HCT116 (cell line): ENCODE data around the gene AQP1. TPM values are rescaled to one million over a fixed set of nuclear protein-coding genes. Genes with fewer than 3 reads are reported as not detected.

ENCODE experiments used
- ATAC-seq: fragments of 200-7000 bp; cut with Tn5 transposase; 2 replicates; pipeline ENCODE4 v1.9.1; 2020; ENCODE audit warnings: mild to moderate bottlenecking, moderate library complexity
- BruUV-seq: library from RNA; stranded (reverse); fragments of 400-500 nt; replicated peaks from 2 replicates; lab custom pipeline; 2021; lab: Mats Ljungman, UMichigan
- CTCF ChIA-PET: fragments of 300-600 bp; sonication (Branson Sonifier 250); formaldehyde crosslinking; loops from one replicate; lab custom pipeline; 2021; ENCODE audit warnings: antibody characterized with exemption; lab: Charles Lee
- POLR2A ChIA-PET: fragments of 300-600, 350-600 bp; sonication (Branson Sonifier 250); formaldehyde crosslinking; loops from one replicate; lab custom pipeline; 2021; ENCODE audit warnings: antibody characterized with exemption; lab: Charles Lee
- RAD21 ChIA-PET, 2 experiments: fragments of 300-600 bp; sonication (Branson Sonifier 250); formaldehyde crosslinking; loops; one replicate each; lab custom pipeline; 2023; ENCODE audit warnings: low total read pairs in 2 of 2; ENCODE audit not compliant: uncharacterized antibody in 2 of 2, unreplicated experiment in 2 of 2, low non-redundant PET in 1 of 2; lab: Charles Lee
- DNase-seq: peaks from one replicate; pipeline ENCODE4 v3.0.0-alpha.2; 2010; ENCODE audit warnings: low read depth, low spot score
- H2AFZ ChIP-seq: fragments of 200-600 bp; shearing (Covaris generic), sonication (generic); 2 replicates; pipeline ENCODE4 v1.6.1; 2017; ENCODE audit warnings: low read depth, mixed run types, mixed read lengths, antibody characterized with exemption, low read length; ENCODE audit not compliant: poor library complexity, severe bottlenecking
- H3K27ac ChIP-seq: 2 replicates; pipeline ENCODE4 v1.5.1; 2012; ENCODE audit warnings: low read depth, low read length
- H3K27me3 ChIP-seq: fragments of 200-600 bp; sonication (generic); 2 replicates; pipeline ENCODE4 v1.6.1; 2016; ENCODE audit warnings: mixed run types, low read length, mixed read lengths; ENCODE audit not compliant: insufficient read depth
- H3K36me3 ChIP-seq, 2 experiments: fragments of 200-500 bp in 1 of 2; fragments of 200-600 bp in 1 of 2; sonication (Bioruptor generic) in 1 of 2; sonication (generic) in 1 of 2; 2 replicates each; pipeline versions ENCODE4 v1.5.1 to v1.6.1; 2014 to 2016; ENCODE audit warnings: low read length in 2 of 2, inconsistent platforms in 1 of 2, mixed read lengths in 1 of 2, mixed run types in 1 of 2; ENCODE audit not compliant: insufficient read depth in 2 of 2, control insufficient read depth in 1 of 2
- H3K4me1 ChIP-seq, 2 experiments: fragments of 200-600 bp in 1 of 2; sonication (generic) in 1 of 2; 2 replicates each; pipeline versions ENCODE4 v1.5.1 to v1.6.1; 2012 to 2017; ENCODE audit warnings: low read length in 2 of 2, inconsistent platforms in 1 of 2, mild to moderate bottlenecking in 1 of 2, mixed read lengths in 1 of 2, mixed run types in 1 of 2, moderate library complexity in 1 of 2; ENCODE audit not compliant: insufficient read depth in 2 of 2, control insufficient read depth in 1 of 2
- H3K4me2 ChIP-seq: fragments of 200-600 bp; sonication (generic); 2 replicates; pipeline ENCODE4 v1.6.1; 2017; ENCODE audit warnings: mixed run types, low read length, mixed read lengths
- H3K4me3 ChIP-seq, 2 experiments: fragments of 200-600 bp in 1 of 2; sonication (generic) in 1 of 2; replicated peaks in 1 of 2; 2 replicates each; pipeline ENCODE4 v1.5.1; 2011 to 2016; ENCODE audit warnings: low read length in 2 of 2, control low read depth in 1 of 2, low read depth in 1 of 2, mild to moderate bottlenecking in 1 of 2, mixed read lengths in 1 of 2, mixed run types in 1 of 2
- H3K79me2 ChIP-seq: fragments of 200-600 bp; sonication (generic); 2 replicates; pipeline ENCODE4 v1.6.1; 2017; ENCODE audit warnings: mild to moderate bottlenecking, mixed run types, low read length, moderate library complexity, mixed read lengths; ENCODE audit not compliant: insufficient read depth
- H3K9ac ChIP-seq: fragments of 200-600 bp; sonication (generic); 2 replicates; pipeline ENCODE4 v1.6.1; 2016; ENCODE audit warnings: low read length, mixed read lengths
- H3K9me2 ChIP-seq: fragments of 200-600 bp; sonication (generic), shearing (Covaris generic); 2 replicates; pipeline ENCODE4 v1.6.1; 2017; ENCODE audit warnings: mixed run types, mild to moderate bottlenecking, moderate library complexity; ENCODE audit not compliant: insufficient read depth
- H3K9me3 ChIP-seq, 2 experiments: fragments of 200-500 bp in 1 of 2; fragments of 200-600 bp in 1 of 2; sonication (Bioruptor generic) in 1 of 2; sonication (generic) in 1 of 2; 2 replicates each; pipeline ENCODE4 v1.6.1; 2014 to 2017; ENCODE audit warnings: low read length in 2 of 2, mixed read lengths in 2 of 2, inconsistent platforms in 1 of 2, low read depth in 1 of 2, mild to moderate bottlenecking in 1 of 2, mixed run types in 1 of 2, moderate library complexity in 1 of 2; ENCODE audit not compliant: control insufficient read depth in 1 of 2, insufficient read depth in 1 of 2
- H4K20me1 ChIP-seq: fragments of 200-600 bp; sonication (generic), shearing (Covaris generic); 2 replicates; pipeline ENCODE4 v1.6.1; 2017; ENCODE audit warnings: mixed run types, mild to moderate bottlenecking, moderate library complexity; ENCODE audit not compliant: insufficient read depth
- CEBPB ChIP-seq: IDR thresholded peaks from 2 replicates; pipeline ENCODE4 v1.6.1; 2012; ENCODE audit warnings: low read depth
- EGR1 ChIP-seq: IDR thresholded peaks from 2 replicates; pipeline ENCODE4 v1.6.1; 2012; ENCODE audit warnings: low read depth
- EZH2 ChIP-seq: fragments of 200-600 bp; sonication (generic); IDR thresholded peaks from 2 replicates; pipeline ENCODE4 v1.6.1; 2017; ENCODE audit warnings: antibody characterized with exemption, mixed run types
- JUND ChIP-seq: IDR thresholded peaks from 2 replicates; pipeline ENCODE4 v1.6.1; 2012
- POLR2A ChIP-seq: IDR thresholded peaks from 2 replicates; pipeline ENCODE4 v1.7.0; 2011; ENCODE audit warnings: borderline replicate concordance; ENCODE audit not compliant: insufficient read depth, insufficient read length; ENCODE audit errors: extremely low read depth
- RAD21 ChIP-seq: IDR thresholded peaks from 2 replicates; pipeline ENCODE4 v1.6.1; 2012; ENCODE audit warnings: low read depth, mild to moderate bottlenecking
- SP1 ChIP-seq: IDR thresholded peaks from 2 replicates; pipeline ENCODE4 v1.6.1; 2012; ENCODE audit warnings: low read depth
- SRF ChIP-seq: IDR thresholded peaks from 2 replicates; pipeline ENCODE4 v1.6.1; 2012; ENCODE audit warnings: low read depth
- TCF7L2 ChIP-seq: IDR thresholded peaks from 2 replicates; pipeline ENCODE4 v1.7.0; 2011; ENCODE audit warnings: borderline replicate concordance, inconsistent platforms; ENCODE audit not compliant: insufficient read depth, insufficient read length; ENCODE audit errors: extremely low read depth
- ZFX ChIP-seq: fragments of 450-650 bp; IDR thresholded peaks from 2 replicates; pipeline ENCODE4 v1.6.1; 2017
- ZNF274 ChIP-seq: fragments of 200-500 bp; sonication (Bioruptor generic); IDR thresholded peaks from 2 replicates; pipeline ENCODE4 v1.6.1; 2014; ENCODE audit warnings: mild to moderate bottlenecking, low read depth, low read length, inconsistent platforms
- intact Hi-C: fragments of 100-400 bp; cut with micrococcal nuclease; formaldehyde crosslinking; loops from 2 replicates; pipeline ENCODE4 v1.10.0; 2022
- total RNA-seq: library from RNA; stranded (reverse); gene quantifications from one replicate; pipeline ENCODE4 v1.2.1, GENCODE V29; 2021; ENCODE audit not compliant: unreplicated experiment
- TF ChIP-seq, protein P1 (sequence below), 3 experiments: fragments of 200-600 bp in 1 of 3; sonication (generic) in 1 of 3; IDR thresholded peaks in 2 of 3; conservative IDR thresholded peaks in 1 of 3; 2 replicates each; pipeline ENCODE4 v1.5.1; 2012 to 2017; ENCODE audit warnings: low read depth in 2 of 3, low read length in 2 of 3, antibody characterized with exemption in 1 of 3, borderline replicate concordance in 1 of 3, control low read depth in 1 of 3, mild to moderate bottlenecking in 1 of 3, mixed read lengths in 1 of 3, mixed run types in 1 of 3, moderate library complexity in 1 of 3; ENCODE audit not compliant: insufficient read depth in 1 of 3

Gene AQP1
- total RNA-seq, 1 experiment from 2014 or later, result 2.0 TPM

DNA sequence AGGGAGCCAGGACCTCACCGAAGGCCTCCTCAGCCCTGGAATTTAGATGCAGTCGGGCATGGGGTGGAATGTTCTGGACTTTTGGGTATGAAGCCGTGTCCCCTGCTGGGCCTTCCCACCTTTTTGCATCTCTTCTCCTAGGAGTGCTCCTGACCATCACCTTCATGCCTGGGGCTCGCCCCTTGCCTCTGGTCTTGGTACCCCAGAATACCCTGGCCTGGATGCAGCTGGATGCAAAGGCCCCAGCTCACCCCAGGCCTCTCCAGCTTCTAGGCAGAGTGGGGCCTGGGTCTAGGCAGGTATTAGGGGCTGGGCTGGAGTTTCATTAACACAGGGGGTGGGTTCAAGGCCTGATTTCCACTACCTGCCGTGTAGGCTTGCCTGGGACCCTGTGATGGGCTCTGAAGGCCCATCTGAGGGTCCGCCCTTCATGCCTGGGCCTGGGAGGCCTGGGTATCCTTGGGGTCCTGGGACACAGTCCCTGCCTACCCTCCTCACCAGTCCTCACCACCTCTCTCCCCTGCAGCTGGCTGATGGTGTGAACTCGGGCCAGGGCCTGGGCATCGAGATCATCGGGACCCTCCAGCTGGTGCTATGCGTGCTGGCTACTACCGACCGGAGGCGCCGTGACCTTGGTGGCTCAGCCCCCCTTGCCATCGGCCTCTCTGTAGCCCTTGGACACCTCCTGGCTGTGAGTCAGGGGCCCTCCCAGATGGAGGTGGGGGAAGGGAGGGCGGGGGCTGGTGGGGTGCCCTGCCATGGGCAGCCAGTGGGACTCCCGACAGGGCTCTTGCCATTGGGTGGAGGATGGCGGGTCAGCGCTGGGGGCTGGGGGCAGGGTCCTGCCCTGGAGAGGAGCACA is 10.1 kb downstream of the AQP1 start:
- Histone ChIP-seq H3K36me3 (no peaks in the 10 kb centered on the region), H3K9me2 (no peaks in the 10 kb centered on the region), H3K4me1 (peaks cover 8 to 25% of the 10 kb centered on the region in 2 experiments), H3K27me3 (no peaks in the 10 kb centered on the region), H3K27ac (no peak overlapping the region), H4K20me1 (no peaks in the 10 kb centered on the region), H3K9me3 (no peaks in the 10 kb centered on the region; a peak in 1 of 4 replicates), H3K79me2 (no peaks in the 10 kb centered on the region), H3K4me2 (peak overlapping the region; percentile 71), H2AFZ (no peak overlapping the region), H3K9ac (0 out of 2 replicates have a peak overlapping the region, but pooled peaks have one; percentile 9), H3K4me3 (no peak overlapping the region)
- ATAC-seq, result peak; percentile 23; the same call in 1 of the 2 replicates
- intact Hi-C loops, result no loop called here
- RAD21 ChIA-PET, result no interaction called here
- DNase-seq, result no peak
- POLR2A ChIA-PET, result no interaction called here
- BruUV-seq, result no TSS peak
- no peak for TF ChIP-seq TCF7L2
- CTCF ChIA-PET, result no interaction called here

DNA sequence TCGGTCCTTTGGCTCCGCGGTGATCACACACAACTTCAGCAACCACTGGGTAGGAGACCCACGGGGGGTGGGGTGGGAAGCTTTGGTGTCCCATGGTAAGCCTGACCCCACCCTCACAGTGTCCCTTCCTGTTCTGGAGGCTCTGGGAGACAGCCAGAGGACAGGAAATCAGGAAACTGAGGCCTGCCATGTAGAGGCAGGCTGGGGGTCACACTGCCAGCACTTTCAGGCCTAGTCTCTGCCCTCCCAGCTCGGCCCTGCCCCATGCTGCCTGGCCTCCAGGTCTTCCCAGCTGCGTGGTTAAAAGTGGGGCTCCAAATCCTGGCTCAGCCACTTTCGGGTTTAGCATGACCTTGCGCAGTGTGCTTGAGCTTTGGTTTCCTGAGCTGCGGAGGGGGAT is 10.9 kb downstream of the AQP1 start:
- no peaks in the 10 kb centered on the region for H4K20me1 ChIP-seq
- H3K27ac ChIP-seq, result no peak overlapping the region
- H3K27me3 ChIP-seq, result no peaks in the 10 kb centered on the region
- TF ChIP-seq SP1 (no peak), CEBPB (no peak), ZNF274 (no peak), TCF7L2 (no peak), ZFX (no peak), SRF (no peak), EZH2 (no peak), RAD21 (no peak), EGR1 (no peak), JUND (no peak), POLR2A (no peak)
- TF ChIP-seq, protein P1, sequence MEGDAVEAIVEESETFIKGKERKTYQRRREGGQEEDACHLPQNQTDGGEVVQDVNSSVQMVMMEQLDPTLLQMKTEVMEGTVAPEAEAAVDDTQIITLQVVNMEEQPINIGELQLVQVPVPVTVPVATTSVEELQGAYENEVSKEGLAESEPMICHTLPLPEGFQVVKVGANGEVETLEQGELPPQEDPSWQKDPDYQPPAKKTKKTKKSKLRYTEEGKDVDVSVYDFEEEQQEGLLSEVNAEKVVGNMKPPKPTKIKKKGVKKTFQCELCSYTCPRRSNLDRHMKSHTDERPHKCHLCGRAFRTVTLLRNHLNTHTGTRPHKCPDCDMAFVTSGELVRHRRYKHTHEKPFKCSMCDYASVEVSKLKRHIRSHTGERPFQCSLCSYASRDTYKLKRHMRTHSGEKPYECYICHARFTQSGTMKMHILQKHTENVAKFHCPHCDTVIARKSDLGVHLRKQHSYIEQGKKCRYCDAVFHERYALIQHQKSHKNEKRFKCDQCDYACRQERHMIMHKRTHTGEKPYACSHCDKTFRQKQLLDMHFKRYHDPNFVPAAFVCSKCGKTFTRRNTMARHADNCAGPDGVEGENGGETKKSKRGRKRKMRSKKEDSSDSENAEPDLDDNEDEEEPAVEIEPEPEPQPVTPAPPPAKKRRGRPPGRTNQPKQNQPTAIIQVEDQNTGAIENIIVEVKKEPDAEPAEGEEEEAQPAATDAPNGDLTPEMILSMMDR (IDR thresholded peaks at IDR 0.05 in 2 of 3, conservative IDR thresholded peaks at IDR 0.05 in 1 of 3; ENCODE audit: borderline replicate concordance in 1 of 3, insufficient read depth in 1 of 3, low read depth in 2 of 3, low read length in 2 of 3), result no peak
- H3K79me2 ChIP-seq, result no peaks in the 10 kb centered on the region
- H3K9ac ChIP-seq, result no peak overlapping the region
- ATAC-seq (no peak), DNase-seq (no peak)
- no peaks in the 10 kb centered on the region for H3K36me3 ChIP-seq
- no peak overlapping the region for H3K4me3 ChIP-seq
- no peaks in the 10 kb centered on the region for H3K9me2 ChIP-seq
- H3K9me3 ChIP-seq, result no peaks in the 10 kb centered on the region; a peak in 1 of 4 replicates
- ChIA-PET RAD21 (no interaction called here), CTCF (no interaction called here), POLR2A (no interaction called here)
- H3K4me1 ChIP-seq, result peaks cover 8 to 25% of the 10 kb centered on the region in 2 experiments
- BruUV-seq, result no TSS peak
- no peak overlapping the region for H2AFZ ChIP-seq
- H3K4me2 ChIP-seq, result no peak overlapping the region
- intact Hi-C loops, result no loop called here
